IMR-90 (cell line): ENCODE data around the gene PTPRN2.

Experiments used
- RAD21 ChIP-seq: IDR thresholded peaks from 2 replicates; pipeline ENCODE4 v1.6.1; 2012; ENCODE audit warnings: low read length, improper control_type of control experiment
- TF ChIP-seq, protein P1 (sequence below): conservative IDR thresholded peaks from 2 replicates; pipeline ENCODE4 v1.5.1; 2012; ENCODE audit warnings: mild to moderate bottlenecking, low read depth, low read length, improper control_type of control experiment

DNA sequence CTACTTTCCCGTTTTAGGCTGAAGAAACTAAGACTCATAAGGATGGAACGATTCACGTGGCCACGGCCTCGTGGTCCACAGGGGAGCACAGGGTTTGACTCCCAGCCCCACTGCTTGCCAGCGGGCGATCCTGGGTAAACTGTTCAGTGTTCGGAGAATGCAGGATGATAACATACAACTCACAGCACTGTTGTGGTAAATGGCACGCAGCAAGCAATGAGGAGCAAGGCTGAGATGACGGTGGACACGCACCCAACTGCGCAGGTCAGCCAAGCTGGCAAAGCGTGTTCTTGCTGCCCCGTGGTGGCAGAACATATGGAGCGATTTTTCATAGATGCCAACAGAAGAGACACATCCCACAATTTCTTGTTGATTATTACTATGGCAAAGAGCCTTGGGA, 978.1 kb downstream of the PTPRN2 start:
- TF ChIP-seq, protein P1, sequence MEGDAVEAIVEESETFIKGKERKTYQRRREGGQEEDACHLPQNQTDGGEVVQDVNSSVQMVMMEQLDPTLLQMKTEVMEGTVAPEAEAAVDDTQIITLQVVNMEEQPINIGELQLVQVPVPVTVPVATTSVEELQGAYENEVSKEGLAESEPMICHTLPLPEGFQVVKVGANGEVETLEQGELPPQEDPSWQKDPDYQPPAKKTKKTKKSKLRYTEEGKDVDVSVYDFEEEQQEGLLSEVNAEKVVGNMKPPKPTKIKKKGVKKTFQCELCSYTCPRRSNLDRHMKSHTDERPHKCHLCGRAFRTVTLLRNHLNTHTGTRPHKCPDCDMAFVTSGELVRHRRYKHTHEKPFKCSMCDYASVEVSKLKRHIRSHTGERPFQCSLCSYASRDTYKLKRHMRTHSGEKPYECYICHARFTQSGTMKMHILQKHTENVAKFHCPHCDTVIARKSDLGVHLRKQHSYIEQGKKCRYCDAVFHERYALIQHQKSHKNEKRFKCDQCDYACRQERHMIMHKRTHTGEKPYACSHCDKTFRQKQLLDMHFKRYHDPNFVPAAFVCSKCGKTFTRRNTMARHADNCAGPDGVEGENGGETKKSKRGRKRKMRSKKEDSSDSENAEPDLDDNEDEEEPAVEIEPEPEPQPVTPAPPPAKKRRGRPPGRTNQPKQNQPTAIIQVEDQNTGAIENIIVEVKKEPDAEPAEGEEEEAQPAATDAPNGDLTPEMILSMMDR = no peak
- no peak for TF ChIP-seq RAD21
